Measurements from ENCODE around the gene SLC7A5. TPM values are rescaled to one million over a fixed set of nuclear protein-coding genes. Genes with fewer than 3 reads are reported as not detected.

SLC7A5 gene
- total and polyA plus RNA-seq, 2 of the 13 experiments (the other 11 are each of a cell fraction or from before 2014, with no cell fraction given) = 79.6 to 155 TPM

DNA sequence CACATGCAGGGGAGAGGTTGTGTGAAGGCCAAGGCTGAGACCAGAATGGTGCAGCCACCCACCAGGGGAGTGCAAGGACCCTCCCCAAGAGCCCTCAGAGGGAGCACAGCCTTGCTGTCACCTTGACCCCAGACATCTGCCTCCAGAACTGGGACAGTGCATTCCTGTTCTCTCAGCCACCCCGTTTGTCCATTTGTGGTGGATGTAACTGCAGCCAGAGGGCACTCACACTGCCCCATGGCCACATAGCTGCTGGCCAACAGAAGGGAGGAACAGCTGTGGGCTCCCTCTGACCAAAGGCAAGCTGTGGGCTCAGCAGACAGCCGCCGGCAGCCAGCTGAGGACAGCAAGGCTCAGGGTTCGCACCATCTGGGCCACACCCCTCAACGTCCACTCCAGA is 53.7 kb downstream of the SLC7A5 start (continued):
- TF ChIP-seq MEF2D (CRISPR knock-in tag; IDR thresholded peaks at IDR 0.05) = no peak
- no peak for TF ChIP-seq NFIC (IDR thresholded peaks at IDR 0.05; ENCODE audit: low read length)
- TF ChIP-seq FLYWCH1 (CRISPR knock-in tag; IDR thresholded peaks at IDR 0.05) = no peak
- peak; percentile 91; the same call in 1 of the 2 replicates for TF ChIP-seq ZNF296 (CRISPR knock-in tag; conservative IDR thresholded peaks at IDR 0.05)
- TF ChIP-seq THYN1 (CRISPR knock-in tag; IDR thresholded peaks at IDR 0.05; ENCODE audit: borderline replicate concordance, low read depth) = no peak
- 0 out of 2 replicates have a peak, but pooled peaks have one; percentile 28 for TF ChIP-seq KAT8 (CRISPR knock-in tag; IDR thresholded peaks at IDR 0.05)
- TF ChIP-seq, protein P1, sequence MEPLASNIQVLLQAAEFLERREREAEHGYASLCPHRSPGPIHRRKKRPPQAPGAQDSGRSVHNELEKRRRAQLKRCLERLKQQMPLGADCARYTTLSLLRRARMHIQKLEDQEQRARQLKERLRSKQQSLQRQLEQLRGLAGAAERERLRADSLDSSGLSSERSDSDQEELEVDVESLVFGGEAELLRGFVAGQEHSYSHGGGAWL (CRISPR knock-in tag; IDR thresholded peaks at IDR 0.05) = no peak
- no peak for TF ChIP-seq TEAD2 (CRISPR knock-in tag; IDR thresholded peaks at IDR 0.05)
- TF ChIP-seq ZNF770 (CRISPR knock-in tag; IDR thresholded peaks at IDR 0.05) = no peak
- no peak for TF ChIP-seq SOX6 (IDR thresholded peaks at IDR 0.05)
- peak; percentile 78 for TF ChIP-seq SOX6 (CRISPR knock-in tag; IDR thresholded peaks at IDR 0.05)
- TF ChIP-seq, protein P2, sequence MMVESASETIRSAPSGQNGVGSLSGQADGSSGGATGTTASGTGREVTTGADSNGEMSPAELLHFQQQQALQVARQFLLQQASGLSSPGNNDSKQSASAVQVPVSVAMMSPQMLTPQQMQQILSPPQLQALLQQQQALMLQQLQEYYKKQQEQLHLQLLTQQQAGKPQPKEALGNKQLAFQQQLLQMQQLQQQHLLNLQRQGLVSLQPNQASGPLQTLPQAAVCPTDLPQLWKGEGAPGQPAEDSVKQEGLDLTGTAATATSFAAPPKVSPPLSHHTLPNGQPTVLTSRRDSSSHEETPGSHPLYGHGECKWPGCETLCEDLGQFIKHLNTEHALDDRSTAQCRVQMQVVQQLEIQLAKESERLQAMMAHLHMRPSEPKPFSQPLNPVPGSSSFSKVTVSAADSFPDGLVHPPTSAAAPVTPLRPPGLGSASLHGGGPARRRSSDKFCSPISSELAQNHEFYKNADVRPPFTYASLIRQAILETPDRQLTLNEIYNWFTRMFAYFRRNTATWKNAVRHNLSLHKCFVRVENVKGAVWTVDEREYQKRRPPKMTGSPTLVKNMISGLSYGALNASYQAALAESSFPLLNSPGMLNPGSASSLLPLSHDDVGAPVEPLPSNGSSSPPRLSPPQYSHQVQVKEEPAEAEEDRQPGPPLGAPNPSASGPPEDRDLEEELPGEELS (CRISPR knock-in tag; IDR thresholded peaks at IDR 0.05) = peak; percentile 27; the same call in 1 of the 2 replicates
- peak; percentile 82; the same call in 1 of the 2 replicates for TF ChIP-seq ZBTB7B (CRISPR knock-in tag; IDR thresholded peaks at IDR 0.05)
- TF ChIP-seq NR2F1 (CRISPR knock-in tag; IDR thresholded peaks at IDR 0.05) = peak in 1 of 2 experiments; percentile 18; a peak in 1 of 4 replicates
- TF ChIP-seq, protein P3, sequence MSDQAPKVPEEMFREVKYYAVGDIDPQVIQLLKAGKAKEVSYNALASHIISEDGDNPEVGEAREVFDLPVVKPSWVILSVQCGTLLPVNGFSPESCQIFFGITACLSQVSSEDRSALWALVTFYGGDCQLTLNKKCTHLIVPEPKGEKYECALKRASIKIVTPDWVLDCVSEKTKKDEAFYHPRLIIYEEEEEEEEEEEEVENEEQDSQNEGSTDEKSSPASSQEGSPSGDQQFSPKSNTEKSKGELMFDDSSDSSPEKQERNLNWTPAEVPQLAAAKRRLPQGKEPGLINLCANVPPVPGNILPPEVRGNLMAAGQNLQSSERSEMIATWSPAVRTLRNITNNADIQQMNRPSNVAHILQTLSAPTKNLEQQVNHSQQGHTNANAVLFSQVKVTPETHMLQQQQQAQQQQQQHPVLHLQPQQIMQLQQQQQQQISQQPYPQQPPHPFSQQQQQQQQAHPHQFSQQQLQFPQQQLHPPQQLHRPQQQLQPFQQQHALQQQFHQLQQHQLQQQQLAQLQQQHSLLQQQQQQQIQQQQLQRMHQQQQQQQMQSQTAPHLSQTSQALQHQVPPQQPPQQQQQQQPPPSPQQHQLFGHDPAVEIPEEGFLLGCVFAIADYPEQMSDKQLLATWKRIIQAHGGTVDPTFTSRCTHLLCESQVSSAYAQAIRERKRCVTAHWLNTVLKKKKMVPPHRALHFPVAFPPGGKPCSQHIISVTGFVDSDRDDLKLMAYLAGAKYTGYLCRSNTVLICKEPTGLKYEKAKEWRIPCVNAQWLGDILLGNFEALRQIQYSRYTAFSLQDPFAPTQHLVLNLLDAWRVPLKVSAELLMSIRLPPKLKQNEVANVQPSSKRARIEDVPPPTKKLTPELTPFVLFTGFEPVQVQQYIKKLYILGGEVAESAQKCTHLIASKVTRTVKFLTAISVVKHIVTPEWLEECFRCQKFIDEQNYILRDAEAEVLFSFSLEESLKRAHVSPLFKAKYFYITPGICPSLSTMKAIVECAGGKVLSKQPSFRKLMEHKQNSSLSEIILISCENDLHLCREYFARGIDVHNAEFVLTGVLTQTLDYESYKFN (CRISPR knock-in tag; conservative IDR thresholded peaks at IDR 0.05) = peak; percentile 47
- no peak for TF ChIP-seq ZKSCAN5 (CRISPR knock-in tag; IDR thresholded peaks at IDR 0.05)
- TF ChIP-seq CCDC6 (CRISPR knock-in tag; IDR thresholded peaks at IDR 0.05) = peak; percentile 30; the same call in 1 of the 2 replicates
- TF ChIP-seq ZNF282 (IDR thresholded peaks at IDR 0.05; ENCODE audit: partially characterized antibody) = no peak
- peak; percentile 74; the same call in 1 of the 2 replicates for TF ChIP-seq ZSCAN31 (CRISPR knock-in tag; IDR thresholded peaks at IDR 0.05; ENCODE audit: low read depth)
- TF ChIP-seq GLI4 (CRISPR knock-in tag; IDR thresholded peaks at IDR 0.05; ENCODE audit: borderline replicate concordance) = no peak
- no peak for TF ChIP-seq IKZF4 (CRISPR knock-in tag; IDR thresholded peaks at IDR 0.05; ENCODE audit: borderline replicate concordance, low read depth, not compliant biosample characterization)
- TF ChIP-seq PPARG (CRISPR knock-in tag; conservative IDR thresholded peaks at IDR 0.05) = no peak
